GM12874 (cell line): ENCODE results near the gene IGFBP3.

ENCODE experiments used
- TF ChIP-seq, protein P1 (sequence below): IDR thresholded peaks from 2 replicates; pipeline ENCODE4 v1.5.1; 2011; ENCODE audit warnings: low read depth, mild to moderate bottlenecking, control low read depth, low read length, moderate library complexity; ENCODE audit not compliant: insufficient read depth

The IGFBP3 gene

GRCh38 chr7:45865594-45866410 lies 55.3 kb downstream of the IGFBP3 start:
- TF ChIP-seq, protein P1, sequence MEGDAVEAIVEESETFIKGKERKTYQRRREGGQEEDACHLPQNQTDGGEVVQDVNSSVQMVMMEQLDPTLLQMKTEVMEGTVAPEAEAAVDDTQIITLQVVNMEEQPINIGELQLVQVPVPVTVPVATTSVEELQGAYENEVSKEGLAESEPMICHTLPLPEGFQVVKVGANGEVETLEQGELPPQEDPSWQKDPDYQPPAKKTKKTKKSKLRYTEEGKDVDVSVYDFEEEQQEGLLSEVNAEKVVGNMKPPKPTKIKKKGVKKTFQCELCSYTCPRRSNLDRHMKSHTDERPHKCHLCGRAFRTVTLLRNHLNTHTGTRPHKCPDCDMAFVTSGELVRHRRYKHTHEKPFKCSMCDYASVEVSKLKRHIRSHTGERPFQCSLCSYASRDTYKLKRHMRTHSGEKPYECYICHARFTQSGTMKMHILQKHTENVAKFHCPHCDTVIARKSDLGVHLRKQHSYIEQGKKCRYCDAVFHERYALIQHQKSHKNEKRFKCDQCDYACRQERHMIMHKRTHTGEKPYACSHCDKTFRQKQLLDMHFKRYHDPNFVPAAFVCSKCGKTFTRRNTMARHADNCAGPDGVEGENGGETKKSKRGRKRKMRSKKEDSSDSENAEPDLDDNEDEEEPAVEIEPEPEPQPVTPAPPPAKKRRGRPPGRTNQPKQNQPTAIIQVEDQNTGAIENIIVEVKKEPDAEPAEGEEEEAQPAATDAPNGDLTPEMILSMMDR: no peak

DNA sequence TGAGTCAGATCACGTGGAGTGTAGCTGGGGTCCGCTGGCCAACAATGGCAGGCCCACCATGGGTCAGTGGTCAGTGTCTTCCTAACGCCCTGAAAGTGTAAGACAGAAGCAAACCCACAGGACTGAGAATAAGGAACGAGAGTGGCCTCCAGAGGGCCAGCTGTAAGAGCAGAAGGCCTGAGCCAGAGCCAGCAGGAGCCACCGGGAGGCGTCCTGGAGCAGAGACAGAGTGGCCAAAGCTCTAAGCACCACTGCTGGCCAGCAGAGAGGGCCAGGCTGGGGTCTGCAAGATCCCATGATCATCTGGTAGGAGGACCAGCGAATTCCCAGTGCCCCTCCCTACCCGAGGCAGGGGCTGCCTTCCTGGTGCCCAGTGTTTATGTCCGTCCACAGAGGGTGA lies 57.4 kb downstream of the IGFBP3 start:
- TF ChIP-seq, protein P1: 0 out of 2 replicates have a peak, but pooled peaks have one; percentile 11
